SU-DHL-6 (cell line): ENCODE results near the gene SORCS2.

Source experiments
- H2AFZ ChIP-seq: fragments of 200-600 bp; sonication (generic); 2 replicates; pipeline ENCODE4 v1.6.1; 2014; ENCODE audit warnings: low read depth, mild to moderate bottlenecking, moderate library complexity, mixed read lengths, antibody characterized with exemption, low read length; ENCODE audit not compliant: severe bottlenecking
- H3F3A ChIP-seq: fragments of 200-600 bp; shearing (Covaris generic); 2 replicates; pipeline ENCODE4 v1.6.0; 2016; ENCODE audit warnings: antibody characterized with exemption, mild to moderate bottlenecking; ENCODE audit not compliant: insufficient read depth
- H3K27ac ChIP-seq: fragments of 200-600 bp; sonication (generic); 2 replicates; pipeline ENCODE4 v1.5.1; 2016; ENCODE audit warnings: low read depth, mild to moderate bottlenecking, low read length, moderate library complexity, mixed read lengths
- H3K27me3 ChIP-seq: fragments of 200-600 bp; sonication (generic), shearing (Covaris generic); 2 replicates; pipeline ENCODE4 v1.6.0; 2014; ENCODE audit warnings: mild to moderate bottlenecking, low read length
- H3K36me3 ChIP-seq: fragments of 200-600 bp; sonication (generic); 2 replicates; pipeline ENCODE4 v1.6.1; 2014; ENCODE audit warnings: mild to moderate bottlenecking, low read length, mixed read lengths
- H3K4me2 ChIP-seq: fragments of 300-600, 200-600 bp; shearing (Covaris generic), sonication (generic); 2 replicates; pipeline ENCODE4 v1.6.0; 2014; ENCODE audit warnings: low read length, low read depth, mild to moderate bottlenecking; ENCODE audit not compliant: poor library complexity, severe bottlenecking
- H3K4me3 ChIP-seq: fragments of 200-600 bp; sonication (generic); 2 replicates; pipeline ENCODE4 v1.5.1; 2014; ENCODE audit warnings: antibody characterized with exemption, low read length, mild to moderate bottlenecking, mixed read lengths; ENCODE audit not compliant: insufficient read depth, poor library complexity, severe bottlenecking
- H3K79me2 ChIP-seq: fragments of 200-600 bp; sonication (generic); 2 replicates; pipeline ENCODE4 v1.6.1; 2014; ENCODE audit warnings: mild to moderate bottlenecking, low read length, moderate library complexity; ENCODE audit not compliant: insufficient read depth
- H3K9ac ChIP-seq: fragments of 200-600 bp; sonication (generic); 2 replicates; pipeline ENCODE4 v1.7.0; 2014; ENCODE audit warnings: mild to moderate bottlenecking, low read length
- H3K9me2 ChIP-seq: fragments of 200-600 bp; sonication (generic); replicated peaks from 2 replicates; pipeline ENCODE4 v1.6.1; 2014; ENCODE audit warnings: low read length; ENCODE audit not compliant: insufficient read depth
- H3K9me3 ChIP-seq: fragments of 200-600 bp; sonication (generic); 2 replicates; pipeline ENCODE4 v1.6.1; 2014; ENCODE audit warnings: low read length, mixed read lengths; ENCODE audit not compliant: insufficient read depth
- H4K20me1 ChIP-seq: fragments of 200-600 bp; sonication (generic); 2 replicates; pipeline ENCODE4 v1.6.1; 2014; ENCODE audit warnings: low read depth, mild to moderate bottlenecking, antibody characterized with exemption, low read length, moderate library complexity, mixed read lengths
- CTCF ChIP-seq: fragments of 200-600 bp; sonication (generic); IDR thresholded peaks from one replicate; pipeline ENCODE4 v1.5.1; 2017; ENCODE audit warnings: antibody characterized with exemption, mild to moderate bottlenecking, low read length, moderate library complexity; ENCODE audit not compliant: insufficient read depth, poor library complexity, severe bottlenecking
- EZH2phosphoT487 ChIP-seq: fragments of 200-600 bp; sonication (generic), shearing (Covaris generic); conservative IDR thresholded peaks from 2 replicates; pipeline ENCODE4 v1.6.1; 2018; ENCODE audit warnings: mild to moderate bottlenecking, antibody characterized with exemption, low read length, moderate library complexity, mixed read lengths

The SORCS2 gene

GRCh38 chr4:7201420-7202305 lies 9.3 kb downstream of the SORCS2 start:
- Histone ChIP-seq H3K27me3 (no peaks in the 10 kb centered on the region), H4K20me1 (no peaks in the 10 kb centered on the region), H3K27ac (no peak overlapping the region), H3K9me2 (no peaks in the 10 kb centered on the region), H3K79me2 (no peaks in the 10 kb centered on the region), H3K36me3 (no peaks in the 10 kb centered on the region), H3K9me3 (no peaks in the 10 kb centered on the region), H3F3A (no peaks in the 10 kb centered on the region), H3K4me2 (no peak overlapping the region), H3K9ac (no peak overlapping the region), H2AFZ (no peak overlapping the region), H3K4me3 (no peak overlapping the region)
- TF ChIP-seq CTCF, result no peak
- TF ChIP-seq EZH2phosphoT487, result no peak

GRCh38 chr4:7202411-7202810 lies 10.1 kb downstream of the SORCS2 start:
- Histone ChIP-seq H3F3A (no peaks in the 10 kb centered on the region), H3K27me3 (no peaks in the 10 kb centered on the region), H3K36me3 (no peaks in the 10 kb centered on the region), H3K9me2 (no peaks in the 10 kb centered on the region), H3K4me2 (no peak overlapping the region), H3K27ac (no peak overlapping the region), H3K79me2 (no peaks in the 10 kb centered on the region), H3K9me3 (no peaks in the 10 kb centered on the region), H3K4me3 (no peak overlapping the region), H3K9ac (no peak overlapping the region), H4K20me1 (no peaks in the 10 kb centered on the region), H2AFZ (no peak overlapping the region)
- TF ChIP-seq EZH2phosphoT487, result no peak
- no peak for TF ChIP-seq CTCF

- no peak for TF ChIP-seq EZH2phosphoT487
- no peak for TF ChIP-seq CTCF
- H3K4me2 ChIP-seq, result no peak overlapping the region
- no peaks in the 10 kb centered on the region for H3F3A ChIP-seq
- no peak overlapping the region for H3K27ac ChIP-seq
- no peak overlapping the region for H3K4me3 ChIP-seq
- H3K27me3 ChIP-seq, result no peaks in the 10 kb centered on the region
- no peaks in the 10 kb centered on the region for H3K79me2 ChIP-seq
- no peaks in the 10 kb centered on the region for H4K20me1 ChIP-seq
- no peak overlapping the region for H2AFZ ChIP-seq
- no peaks in the 10 kb centered on the region for H3K9me2 ChIP-seq
- H3K36me3 ChIP-seq, result no peaks in the 10 kb centered on the region
- no peaks in the 10 kb centered on the region for H3K9me3 ChIP-seq
- no peak overlapping the region for H3K9ac ChIP-seq
Measured at GRCh38 chr4:7204656-7205387, 12.5 kb downstream of the SORCS2 start.
